CD14-positive monocyte (primary cell): Measurements from ENCODE around the gene ARL15. TPM values are rescaled to one million over a fixed set of nuclear protein-coding genes. Genes with fewer than 3 reads are reported as not detected.
A peak's percentile ranks its signal among the peaks of the same experiment; 100 is the strongest.

Source experiments
- DNase-seq, 3 donors: peaks; one replicate each; pipeline ENCODE4 v3.0.0-alpha.2; 2011 to 2022
- H2AFZ ChIP-seq: 2 replicates; pipeline ENCODE4 v1.6.0; 2012; ENCODE audit warnings: mild to moderate bottlenecking, low read depth, low read length, inconsistent platforms; ENCODE audit not compliant: insufficient read depth, poor library complexity, severe bottlenecking
- H3K27ac ChIP-seq, 2 donors: 1 replicate in 1 of 2; 2 replicates in 1 of 2; pipeline ENCODE4 v1.5.1; 2012 to 2013; ENCODE audit warnings: low read length in 2 of 2, control low read depth in 1 of 2, inconsistent platforms in 1 of 2, low read depth in 1 of 2, mild to moderate bottlenecking in 1 of 2
- H3K27me3 ChIP-seq, 2 donors: one replicate each; pipeline versions ENCODE4 v1.6.0 to v1.6.1; 2011 to 2013; ENCODE audit warnings: low read length in 2 of 2; ENCODE audit not compliant: control insufficient read depth in 2 of 2, insufficient read depth in 2 of 2
- H3K36me3 ChIP-seq, 2 donors: replicated peaks in 1 of 2; 1 replicate in 1 of 2; 2 replicates in 1 of 2; pipeline versions ENCODE4 v1.5.1 to v1.6.1; 2012 to 2013; ENCODE audit warnings: low read length in 2 of 2, control low read depth in 1 of 2, inconsistent platforms in 1 of 2, mild to moderate bottlenecking in 1 of 2; ENCODE audit not compliant: insufficient read depth in 2 of 2, control insufficient read depth in 1 of 2
- H3K4me1 ChIP-seq, 2 donors: 1 replicate in 1 of 2; 2 replicates in 1 of 2; pipeline versions ENCODE4 v1.5.1 to v1.6.1; 2012 to 2013; ENCODE audit warnings: low read length in 2 of 2, control low read depth in 1 of 2, inconsistent platforms in 1 of 2, mild to moderate bottlenecking in 1 of 2, moderate library complexity in 1 of 2; ENCODE audit not compliant: insufficient read depth in 2 of 2, control insufficient read depth in 1 of 2
- H3K4me2 ChIP-seq: replicated peaks from 2 replicates; pipeline ENCODE3; 2012; ENCODE audit warnings: low read length, moderate library complexity, mild to moderate bottlenecking; ENCODE audit not compliant: poor library complexity, severe bottlenecking; ENCODE audit errors: extremely low read depth
- H3K4me3 ChIP-seq, 3 experiments: fragments of 200-600 bp in 1 of 3; sonication (generic) in 1 of 3; replicated peaks in 1 of 3; 1 replicate in 2 of 3; 2 replicates in 1 of 3; pipeline ENCODE4 v1.5.1; 2011 to 2013; ENCODE audit warnings: low read length in 3 of 3, mild to moderate bottlenecking in 3 of 3, control low read depth in 2 of 3, low read depth in 2 of 3, inconsistent platforms in 1 of 3, moderate library complexity in 1 of 3
- H3K79me2 ChIP-seq: 2 replicates; pipeline ENCODE4 v1.6.0; 2012; ENCODE audit warnings: mild to moderate bottlenecking, control low read depth, inconsistent platforms, low read length, moderate library complexity; ENCODE audit not compliant: insufficient read depth
- H3K9ac ChIP-seq: 2 replicates; pipeline ENCODE4 v1.6.0; 2017; ENCODE audit warnings: low read length, mild to moderate bottlenecking; ENCODE audit not compliant: insufficient read depth, poor library complexity, severe bottlenecking
- H3K9me3 ChIP-seq, 2 donors: replicated peaks in 1 of 2; 1 replicate in 1 of 2; 2 replicates in 1 of 2; pipeline versions ENCODE4 v1.5.1 to v1.6.1; 2012 to 2013; ENCODE audit warnings: low read length in 2 of 2, control low read depth in 1 of 2; ENCODE audit not compliant: control insufficient read depth in 1 of 2, insufficient read depth in 1 of 2
- H4K20me1 ChIP-seq: 2 replicates; pipeline ENCODE4 v1.6.0; 2012; ENCODE audit warnings: mild to moderate bottlenecking, low read length, control low read depth, moderate library complexity; ENCODE audit not compliant: insufficient read depth
- H3K27ac Mint-ChIP-seq, 7 donors: one replicate each; pipeline ENCODE4 v1.8.0; 2020; ENCODE audit warnings: mild to moderate bottlenecking in 7 of 7, mixed read lengths in 7 of 7, moderate library complexity in 6 of 7, inconsistent platforms in 2 of 7
- H3K27me3 Mint-ChIP-seq, 3 donors: one replicate each; pipeline ENCODE4 v1.8.0; 2021 to 2022; ENCODE audit warnings: low read depth in 3 of 3, mild to moderate bottlenecking in 3 of 3, mixed read lengths in 3 of 3, moderate library complexity in 3 of 3, inconsistent platforms in 1 of 3
- H3K36me3 Mint-ChIP-seq, 2 donors: one replicate each; pipeline ENCODE4 v1.8.0; 2020; ENCODE audit warnings: mixed read lengths in 2 of 2, inconsistent platforms in 1 of 2, mild to moderate bottlenecking in 1 of 2
- H3K4me1 Mint-ChIP-seq: one replicate; pipeline ENCODE4 v1.8.0; 2020; ENCODE audit warnings: mild to moderate bottlenecking, mixed read lengths
- H3K4me3 Mint-ChIP-seq, 2 donors: one replicate each; pipeline ENCODE4 v1.8.0; 2020; ENCODE audit warnings: mild to moderate bottlenecking in 2 of 2, mixed read lengths in 2 of 2, moderate library complexity in 1 of 2
- H3K9me3 Mint-ChIP-seq, 7 donors: one replicate each; pipeline ENCODE4 v1.8.0; 2020 to 2022; ENCODE audit warnings: mixed read lengths in 7 of 7, mild to moderate bottlenecking in 6 of 7, moderate library complexity in 6 of 7, inconsistent platforms in 2 of 7
- CTCF ChIP-seq: fragments of 200-600 bp; IDR thresholded peaks from one replicate; pipeline ENCODE4 v1.8.0; 2022; ENCODE audit warnings: antibody characterized with exemption, mild to moderate bottlenecking
- WGBS: methylation state at CpG from one replicate; pipeline ENCODE4 v1.1.5; 2013; ENCODE audit warnings: missing lambda C conversion rate; ENCODE audit not compliant: insufficient coverage; 5-methylcytosine and 5-hydroxymethylcytosine counted together
- intact Hi-C, 2 donors: fragments of 100-400 bp; cut with micrococcal nuclease; formaldehyde crosslinking; loops; one replicate each; pipeline versions ENCODE4 v1.15.0 to v1.15.1; 2023
- polyA plus RNA-seq, 3 donors: library from polyadenylated mRNA; depleted of rRNA in 1 of 3; unstranded in 2 of 3; stranded (reverse) in 1 of 3; fragments of 300-500 nt in 2 of 3; fragments of >200 nt in 1 of 3; fragmentation: Illumina TruSeq in 2 of 3; gene quantifications; 1 replicate in 2 of 3; 2 replicates in 1 of 3; pipeline ENCODE4 v1.2.3, GENCODE V29; 2012 to 2021

ARL15 gene
- polyA plus RNA-seq, 3 donors: 10.5 to 27.6 (median 18.0) TPM

GRCh38 chr5:54080831-54081230 lies 229.5 kb downstream of the ARL15 start:
- no peaks in the 10 kb centered on the region for H3K27me3 ChIP-seq
- H3K4me2 ChIP-seq: peak overlapping the region; percentile 15
- no peak overlapping the region for H3K4me3 ChIP-seq
- no peak overlapping the region for H3K9ac ChIP-seq
- peaks cover 12 to 20% of the 10 kb centered on the region in 2 donors for H3K36me3 Mint-ChIP-seq
- H3K4me1 ChIP-seq: peaks cover 6 to 11% of the 10 kb centered on the region in 2 donors
- TF ChIP-seq CTCF: no peak
- H3K9me3 Mint-ChIP-seq: peaks cover 9 to 17% (median 13%) of the 10 kb centered on the region in 7 donors
- no peaks in the 10 kb centered on the region for H3K36me3 ChIP-seq
- H3K27ac Mint-ChIP-seq: peak overlapping the region in 1 of 7 donors; percentile 65
- intact Hi-C loops: no loop called here
- H3K27ac ChIP-seq: no peak overlapping the region
- no CpG with 5 or more reads among the region's 5 CpGs for WGBS
- peaks cover 10% of the 10 kb centered on the region for H3K4me1 Mint-ChIP-seq
- peak; percentile 25 to 45 (median 36) for DNase-seq
- H3K4me3 Mint-ChIP-seq: no peak overlapping the region
- H3K27me3 Mint-ChIP-seq: no peaks in the 10 kb centered on the region
- H4K20me1 ChIP-seq: no peaks in the 10 kb centered on the region
- no peak overlapping the region for H2AFZ ChIP-seq
- H3K9me3 ChIP-seq: peaks cover 6 to 9% of the 10 kb centered on the region in 2 donors
- H3K79me2 ChIP-seq: no peaks in the 10 kb centered on the region

- DNase-seq: no peak
- Histone ChIP-seq H4K20me1 (no peaks in the 10 kb centered on the region), H3K36me3 (no peaks in the 10 kb centered on the region), H3K27me3 (no peaks in the 10 kb centered on the region), H3K4me2 (no peak overlapping the region), H3K9me3 (no peaks in the 10 kb centered on the region), H3K4me1 (no peaks in the 10 kb centered on the region), H3K9ac (no peak overlapping the region), H3K4me3 (no peak overlapping the region), H3K79me2 (no peaks in the 10 kb centered on the region), H3K27ac (no peak overlapping the region), H2AFZ (no peak overlapping the region)
- no peak overlapping the region for H3K4me3 Mint-ChIP-seq
- H3K36me3 Mint-ChIP-seq: peaks cover 2 to 10% of the 10 kb centered on the region in 2 donors
- no peak for TF ChIP-seq CTCF
- no peaks in the 10 kb centered on the region for H3K4me1 Mint-ChIP-seq
- H3K9me3 Mint-ChIP-seq: peaks cover 0 to 3% (median 2%) of the 10 kb centered on the region in 7 donors
- H3K27me3 Mint-ChIP-seq: peaks cover 0 to 2% (median 0%) of the 10 kb centered on the region in 3 donors
- no peak overlapping the region for H3K27ac Mint-ChIP-seq
- intact Hi-C loops: no loop called here
- WGBS: no CpG with 5 or more reads among the region's 2 CpGs
Measured at GRCh38 chr5:54073735-54074134, 236.6 kb downstream of the ARL15 start.
